CD14-positive monocyte (primary cell): Measurements from ENCODE around the gene STRN3. TPM values are rescaled to one million over a fixed set of nuclear protein-coding genes. Genes with fewer than 3 reads are reported as not detected.
"Not testable (repeated sequence)": the region's sequence is repeated elsewhere in the genome, so short reads cannot be mapped to it uniquely, and the experiment has no call there.

Source experiments
- DNase-seq, 3 donors: peaks; one replicate each; pipeline ENCODE4 v3.0.0-alpha.2; 2011 to 2022
- H2AFZ ChIP-seq: 2 replicates; pipeline ENCODE4 v1.6.0; 2012; ENCODE audit warnings: mild to moderate bottlenecking, low read depth, low read length, inconsistent platforms; ENCODE audit not compliant: insufficient read depth, poor library complexity, severe bottlenecking
- H3K27ac ChIP-seq, 2 donors: 1 replicate in 1 of 2; 2 replicates in 1 of 2; pipeline ENCODE4 v1.5.1; 2012 to 2013; ENCODE audit warnings: low read length in 2 of 2, control low read depth in 1 of 2, inconsistent platforms in 1 of 2, low read depth in 1 of 2, mild to moderate bottlenecking in 1 of 2
- H3K27me3 ChIP-seq, 2 donors: one replicate each; pipeline versions ENCODE4 v1.6.0 to v1.6.1; 2011 to 2013; ENCODE audit warnings: low read length in 2 of 2; ENCODE audit not compliant: control insufficient read depth in 2 of 2, insufficient read depth in 2 of 2
- H3K36me3 ChIP-seq, 2 donors: replicated peaks in 1 of 2; 1 replicate in 1 of 2; 2 replicates in 1 of 2; pipeline versions ENCODE4 v1.5.1 to v1.6.1; 2012 to 2013; ENCODE audit warnings: low read length in 2 of 2, control low read depth in 1 of 2, inconsistent platforms in 1 of 2, mild to moderate bottlenecking in 1 of 2; ENCODE audit not compliant: insufficient read depth in 2 of 2, control insufficient read depth in 1 of 2
- H3K4me1 ChIP-seq, 2 donors: 1 replicate in 1 of 2; 2 replicates in 1 of 2; pipeline versions ENCODE4 v1.5.1 to v1.6.1; 2012 to 2013; ENCODE audit warnings: low read length in 2 of 2, control low read depth in 1 of 2, inconsistent platforms in 1 of 2, mild to moderate bottlenecking in 1 of 2, moderate library complexity in 1 of 2; ENCODE audit not compliant: insufficient read depth in 2 of 2, control insufficient read depth in 1 of 2
- H3K4me2 ChIP-seq: replicated peaks from 2 replicates; pipeline ENCODE3; 2012; ENCODE audit warnings: low read length, moderate library complexity, mild to moderate bottlenecking; ENCODE audit not compliant: poor library complexity, severe bottlenecking; ENCODE audit errors: extremely low read depth
- H3K4me3 ChIP-seq, 3 experiments: fragments of 200-600 bp in 1 of 3; sonication (generic) in 1 of 3; replicated peaks in 1 of 3; 1 replicate in 2 of 3; 2 replicates in 1 of 3; pipeline ENCODE4 v1.5.1; 2011 to 2013; ENCODE audit warnings: low read length in 3 of 3, mild to moderate bottlenecking in 3 of 3, control low read depth in 2 of 3, low read depth in 2 of 3, inconsistent platforms in 1 of 3, moderate library complexity in 1 of 3
- H3K79me2 ChIP-seq: 2 replicates; pipeline ENCODE4 v1.6.0; 2012; ENCODE audit warnings: mild to moderate bottlenecking, control low read depth, inconsistent platforms, low read length, moderate library complexity; ENCODE audit not compliant: insufficient read depth
- H3K9ac ChIP-seq: 2 replicates; pipeline ENCODE4 v1.6.0; 2017; ENCODE audit warnings: low read length, mild to moderate bottlenecking; ENCODE audit not compliant: insufficient read depth, poor library complexity, severe bottlenecking
- H3K9me3 ChIP-seq, 2 donors: replicated peaks in 1 of 2; 1 replicate in 1 of 2; 2 replicates in 1 of 2; pipeline versions ENCODE4 v1.5.1 to v1.6.1; 2012 to 2013; ENCODE audit warnings: low read length in 2 of 2, control low read depth in 1 of 2; ENCODE audit not compliant: control insufficient read depth in 1 of 2, insufficient read depth in 1 of 2
- H4K20me1 ChIP-seq: 2 replicates; pipeline ENCODE4 v1.6.0; 2012; ENCODE audit warnings: mild to moderate bottlenecking, low read length, control low read depth, moderate library complexity; ENCODE audit not compliant: insufficient read depth
- H3K27ac Mint-ChIP-seq, 7 donors: one replicate each; pipeline ENCODE4 v1.8.0; 2020; ENCODE audit warnings: mild to moderate bottlenecking in 7 of 7, mixed read lengths in 7 of 7, moderate library complexity in 6 of 7, inconsistent platforms in 2 of 7
- H3K27me3 Mint-ChIP-seq, 3 donors: one replicate each; pipeline ENCODE4 v1.8.0; 2021 to 2022; ENCODE audit warnings: low read depth in 3 of 3, mild to moderate bottlenecking in 3 of 3, mixed read lengths in 3 of 3, moderate library complexity in 3 of 3, inconsistent platforms in 1 of 3
- H3K36me3 Mint-ChIP-seq, 2 donors: one replicate each; pipeline ENCODE4 v1.8.0; 2020; ENCODE audit warnings: mixed read lengths in 2 of 2, inconsistent platforms in 1 of 2, mild to moderate bottlenecking in 1 of 2
- H3K4me1 Mint-ChIP-seq: one replicate; pipeline ENCODE4 v1.8.0; 2020; ENCODE audit warnings: mild to moderate bottlenecking, mixed read lengths
- H3K4me3 Mint-ChIP-seq, 2 donors: one replicate each; pipeline ENCODE4 v1.8.0; 2020; ENCODE audit warnings: mild to moderate bottlenecking in 2 of 2, mixed read lengths in 2 of 2, moderate library complexity in 1 of 2
- H3K9me3 Mint-ChIP-seq, 7 donors: one replicate each; pipeline ENCODE4 v1.8.0; 2020 to 2022; ENCODE audit warnings: mixed read lengths in 7 of 7, mild to moderate bottlenecking in 6 of 7, moderate library complexity in 6 of 7, inconsistent platforms in 2 of 7
- WGBS: methylation state at CpG from one replicate; pipeline ENCODE4 v1.1.5; 2013; ENCODE audit warnings: missing lambda C conversion rate; ENCODE audit not compliant: insufficient coverage; 5-methylcytosine and 5-hydroxymethylcytosine counted together
- intact Hi-C, 2 donors: fragments of 100-400 bp; cut with micrococcal nuclease; formaldehyde crosslinking; loops; one replicate each; pipeline versions ENCODE4 v1.15.0 to v1.15.1; 2023
- polyA plus RNA-seq, 3 donors: library from polyadenylated mRNA; depleted of rRNA in 1 of 3; unstranded in 2 of 3; stranded (reverse) in 1 of 3; fragments of 300-500 nt in 2 of 3; fragments of >200 nt in 1 of 3; fragmentation: Illumina TruSeq in 2 of 3; gene quantifications; 1 replicate in 2 of 3; 2 replicates in 1 of 3; pipeline ENCODE4 v1.2.3, GENCODE V29; 2012 to 2021
- TF ChIP-seq, protein P1 (sequence below): fragments of 200-600 bp; IDR thresholded peaks from one replicate; pipeline ENCODE4 v1.8.0; 2022; ENCODE audit warnings: antibody characterized with exemption, mild to moderate bottlenecking

Gene STRN3
- polyA plus RNA-seq, 3 donors = 1.0 to 12.0 (median 3.8) TPM

GRCh38 chr14:30906752-30907658 is 119.2 kb downstream of the STRN3 start:
- Mint-ChIP-seq H3K4me1 (no peaks in the 10 kb centered on the region), H3K36me3 (peaks cover 38 to 44% of the 10 kb centered on the region in 2 donors), H3K9me3 (no peaks in the 10 kb centered on the region), H3K27me3 (no peaks in the 10 kb centered on the region), H3K27ac (no peak overlapping the region), H3K4me3 (no peak overlapping the region)
- no peak for DNase-seq
- TF ChIP-seq, protein P1, sequence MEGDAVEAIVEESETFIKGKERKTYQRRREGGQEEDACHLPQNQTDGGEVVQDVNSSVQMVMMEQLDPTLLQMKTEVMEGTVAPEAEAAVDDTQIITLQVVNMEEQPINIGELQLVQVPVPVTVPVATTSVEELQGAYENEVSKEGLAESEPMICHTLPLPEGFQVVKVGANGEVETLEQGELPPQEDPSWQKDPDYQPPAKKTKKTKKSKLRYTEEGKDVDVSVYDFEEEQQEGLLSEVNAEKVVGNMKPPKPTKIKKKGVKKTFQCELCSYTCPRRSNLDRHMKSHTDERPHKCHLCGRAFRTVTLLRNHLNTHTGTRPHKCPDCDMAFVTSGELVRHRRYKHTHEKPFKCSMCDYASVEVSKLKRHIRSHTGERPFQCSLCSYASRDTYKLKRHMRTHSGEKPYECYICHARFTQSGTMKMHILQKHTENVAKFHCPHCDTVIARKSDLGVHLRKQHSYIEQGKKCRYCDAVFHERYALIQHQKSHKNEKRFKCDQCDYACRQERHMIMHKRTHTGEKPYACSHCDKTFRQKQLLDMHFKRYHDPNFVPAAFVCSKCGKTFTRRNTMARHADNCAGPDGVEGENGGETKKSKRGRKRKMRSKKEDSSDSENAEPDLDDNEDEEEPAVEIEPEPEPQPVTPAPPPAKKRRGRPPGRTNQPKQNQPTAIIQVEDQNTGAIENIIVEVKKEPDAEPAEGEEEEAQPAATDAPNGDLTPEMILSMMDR = peak; percentile 17
- H3K4me2 ChIP-seq = no peak overlapping the region
- intact Hi-C loops = no loop called here
- H3K27ac ChIP-seq = no peak overlapping the region
- no peaks in the 10 kb centered on the region for H3K79me2 ChIP-seq
- no peak overlapping the region for H3K4me3 ChIP-seq
- peaks cover 72 to 95% of the 10 kb centered on the region in 2 donors for H3K36me3 ChIP-seq
- H2AFZ ChIP-seq = no peak overlapping the region
- H4K20me1 ChIP-seq = no peaks in the 10 kb centered on the region
- H3K9ac ChIP-seq = no peak overlapping the region
- no peaks in the 10 kb centered on the region for H3K4me1 ChIP-seq
- no peaks in the 10 kb centered on the region for H3K27me3 ChIP-seq
- no peaks in the 10 kb centered on the region for H3K9me3 ChIP-seq

GRCh38 chr14:30903285-30904124 is 122.7 kb downstream of the STRN3 start:
- H3K36me3 ChIP-seq = peaks cover 54 to 88% of the 10 kb centered on the region in 2 donors
- no peak for DNase-seq
- Mint-ChIP-seq H3K4me1 (no peaks in the 10 kb centered on the region), H3K27ac (peak overlapping the region in 1 of 7 donors; percentile 39), H3K36me3 (peaks cover 50 to 58% of the 10 kb centered on the region in 2 donors), H3K27me3 (no peaks in the 10 kb centered on the region), H3K9me3 (no peaks in the 10 kb centered on the region), H3K4me3 (no peak overlapping the region)
- H3K4me1 ChIP-seq = no peaks in the 10 kb centered on the region
- H3K9me3 ChIP-seq = no peaks in the 10 kb centered on the region
- H3K4me2 ChIP-seq = no peak overlapping the region
- H3K4me3 ChIP-seq = no peak overlapping the region
- intact Hi-C loops = no loop called here
- no peak overlapping the region for H3K9ac ChIP-seq
- WGBS = no CpG with 5 or more reads among the region's 2 CpGs
- no peaks in the 10 kb centered on the region for H3K27me3 ChIP-seq
- H3K79me2 ChIP-seq = no peaks in the 10 kb centered on the region
- TF ChIP-seq, protein P1 = no peak
- no peak overlapping the region for H2AFZ ChIP-seq
- H4K20me1 ChIP-seq = no peaks in the 10 kb centered on the region
- H3K27ac ChIP-seq = no peak overlapping the region

DNA sequence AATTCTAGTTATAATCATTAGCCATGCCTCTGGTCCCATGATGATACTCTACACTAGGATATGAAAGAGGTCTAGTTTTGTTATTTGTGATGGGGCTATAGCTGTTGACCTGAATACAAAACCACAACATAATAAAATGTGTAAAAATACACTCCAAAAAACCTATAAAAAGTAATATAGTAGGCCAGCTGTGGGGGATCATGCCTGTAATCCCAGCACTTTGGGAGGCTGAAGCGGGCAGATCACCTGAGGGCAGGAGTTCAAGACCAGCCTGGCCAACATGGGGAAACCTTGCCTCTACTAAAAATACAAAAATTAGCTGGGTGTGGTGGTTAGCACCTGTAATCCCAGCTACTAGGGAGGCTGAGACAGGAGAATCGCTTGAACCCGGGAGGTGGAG is 129.1 kb downstream of the STRN3 start:
- intact Hi-C loops, H3K9ac ChIP-seq, H3K4me3 ChIP-seq, H3K4me1 Mint-ChIP-seq, H3K9me3 ChIP-seq, H2AFZ ChIP-seq, H3K27me3 Mint-ChIP-seq, H3K27me3 ChIP-seq, H3K4me2 ChIP-seq, H4K20me1 ChIP-seq, H3K4me3 Mint-ChIP-seq, H3K27ac Mint-ChIP-seq, H3K4me1 ChIP-seq, H3K79me2 ChIP-seq, DNase-seq, H3K9me3 Mint-ChIP-seq: not testable (repeated sequence)
- peak overlapping the region in 1 of 2 donors; percentile 34 for H3K27ac ChIP-seq
- peaks cover 28 to 75% of the 10 kb centered on the region in 2 donors for H3K36me3 ChIP-seq
- H3K36me3 Mint-ChIP-seq = peaks cover 56 to 68% of the 10 kb centered on the region in 2 donors
- no CpG with 5 or more reads among the region's 3 CpGs for WGBS
